ENCODE measurements around the gene SNRPB2.
A peak's percentile ranks its signal among the peaks of the same experiment; 100 is the strongest.

The SNRPB2 gene

DNA sequence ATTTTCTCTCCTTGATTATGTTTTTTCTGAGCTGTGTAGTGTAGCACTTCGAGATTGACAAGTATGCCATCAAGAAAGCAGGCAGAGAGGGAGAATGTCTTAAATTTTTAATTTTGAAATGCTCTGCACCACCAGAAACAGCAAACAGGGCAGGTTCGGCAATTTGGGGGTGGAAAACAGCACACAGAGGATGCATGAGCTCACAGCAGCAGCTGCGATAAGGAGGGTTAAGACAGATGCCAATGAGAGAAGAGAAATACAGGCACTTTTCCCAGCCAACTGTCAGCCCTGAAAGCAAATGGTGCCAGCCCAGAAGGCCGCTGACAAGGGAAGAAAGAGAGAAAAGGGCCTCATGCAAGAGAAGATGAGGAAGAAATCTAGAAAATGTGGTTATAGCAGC, 15.1 kb upstream of the SNRPB2 start:
- Histone ChIP-seq H4K8ac (ENCODE audit: low read depth, low read length) (no peak overlapping the region), H2AK5ac (ENCODE audit: low read depth, low read length) (no peak overlapping the region), H3K9me3 (replicated peaks in 1 of 2; ENCODE audit: control insufficient read depth in 2 of 2, insufficient read depth in 1 of 2, low read depth in 1 of 2, low read length in 2 of 2) (no peaks in the 10 kb centered on the region), H3K4ac (ENCODE audit: low read length) (no peak overlapping the region), H2BK15ac (ENCODE audit: low read length) (no peak overlapping the region), H3K4me2 (ENCODE audit: insufficient read depth, low read length, poor library complexity, severe bottlenecking) (no peak overlapping the region), H2BK120ac (ENCODE audit: low read depth, low read length) (no peak overlapping the region), H3K18ac (ENCODE audit: low read length) (no peak overlapping the region), H3K27ac (replicated peaks; ENCODE audit: low read length) (no peak overlapping the region), H3K27me3 (ENCODE audit: control insufficient read depth in 3 of 3, insufficient read depth in 3 of 3, low read depth in 1 of 3, low read length in 3 of 3) (no peaks in the 10 kb centered on the region), H3K14ac (ENCODE audit: low read length) (no peak overlapping the region), H4K91ac (ENCODE audit: low read depth, low read length, poor library complexity) (no peak overlapping the region), H3K9ac (ENCODE audit: low read depth, low read length, poor library complexity) (no peak overlapping the region), H3K79me1 (ENCODE audit: low read depth, low read length) (no peaks in the 10 kb centered on the region), H3K4me1 (ENCODE audit: control insufficient read depth in 2 of 2, insufficient read depth in 1 of 2, low read depth in 1 of 2, low read length in 2 of 2) (peaks cover 5 to 7% of the 10 kb centered on the region in 2 donors), H3K4me3 (ENCODE audit: low read length in 2 of 2) (no peak overlapping the region), H2AFZ (ENCODE audit: low read length) (peak overlapping the region; percentile 82), H3K23ac (ENCODE audit: low read depth, low read length, poor library complexity) (no peak overlapping the region), H2BK5ac (ENCODE audit: low read length) (no peak overlapping the region), H2BK12ac (ENCODE audit: low read length) (no peak overlapping the region), H3K36me3 (replicated peaks in 1 of 2; ENCODE audit: control insufficient read depth in 2 of 2, insufficient read depth in 2 of 2, low read length in 2 of 2) (no peaks in the 10 kb centered on the region)
- DNase-seq (ENCODE audit: low spot score), result no peak
- WGBS, 2 donors (ENCODE audit: extremely low coverage in 2 of 2, insufficient read length in 2 of 2, insufficient replicate concordance in 1 of 2), result no CpG with 5 or more reads among the region's 4 CpGs

DNA sequence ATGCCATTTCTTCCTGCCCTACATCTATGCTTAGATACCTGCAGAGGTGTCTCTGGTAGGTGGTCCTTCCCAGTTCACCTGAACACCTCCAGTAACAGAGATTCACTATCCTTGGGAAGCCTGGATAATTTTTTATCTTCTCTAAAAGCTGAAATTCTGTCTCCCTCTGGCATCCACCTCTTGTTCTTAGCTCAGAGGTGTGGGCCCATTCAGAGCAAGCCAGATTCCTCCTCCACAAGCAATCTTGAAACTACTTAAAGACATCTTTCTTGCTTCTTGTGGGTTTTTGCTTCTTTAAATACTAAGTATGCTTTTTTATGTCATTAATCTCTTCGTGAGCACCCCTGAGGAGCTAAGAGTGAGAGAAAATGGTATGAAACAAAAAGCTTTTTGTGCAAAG, 10.4 kb upstream of the SNRPB2 start:
- Histone ChIP-seq H3K4me2 (ENCODE audit: insufficient read depth, low read length, poor library complexity, severe bottlenecking) (no peak overlapping the region), H2BK5ac (ENCODE audit: low read length) (no peak overlapping the region), H3K18ac (ENCODE audit: low read length) (no peak overlapping the region), H3K79me1 (ENCODE audit: low read depth, low read length) (no peaks in the 10 kb centered on the region), H3K4me1 (ENCODE audit: control insufficient read depth in 2 of 2, insufficient read depth in 1 of 2, low read depth in 1 of 2, low read length in 2 of 2) (peaks cover 5 to 6% of the 10 kb centered on the region in 2 donors), H3K23ac (ENCODE audit: low read depth, low read length, poor library complexity) (no peak overlapping the region), H2BK15ac (ENCODE audit: low read length) (no peak overlapping the region), H3K27me3 (ENCODE audit: control insufficient read depth in 3 of 3, insufficient read depth in 3 of 3, low read depth in 1 of 3, low read length in 3 of 3) (peaks cover 0 to 9% (median 0%) of the 10 kb centered on the region in 3 experiments), H3K36me3 (replicated peaks in 1 of 2; ENCODE audit: control insufficient read depth in 2 of 2, insufficient read depth in 2 of 2, low read length in 2 of 2) (no peaks in the 10 kb centered on the region), H4K91ac (ENCODE audit: low read depth, low read length, poor library complexity) (no peak overlapping the region), H3K4ac (ENCODE audit: low read length) (no peak overlapping the region), H2AFZ (ENCODE audit: low read length) (no peak overlapping the region), H3K4me3 (ENCODE audit: low read length in 2 of 2) (no peak overlapping the region), H4K8ac (ENCODE audit: low read depth, low read length) (no peak overlapping the region), H2BK120ac (ENCODE audit: low read depth, low read length) (no peak overlapping the region), H3K14ac (ENCODE audit: low read length) (no peak overlapping the region), H2BK12ac (ENCODE audit: low read length) (no peak overlapping the region), H3K9me3 (replicated peaks in 1 of 2; ENCODE audit: control insufficient read depth in 2 of 2, insufficient read depth in 1 of 2, low read depth in 1 of 2, low read length in 2 of 2) (no peaks in the 10 kb centered on the region), H3K9ac (ENCODE audit: low read depth, low read length, poor library complexity) (no peak overlapping the region), H2AK5ac (ENCODE audit: low read depth, low read length) (no peak overlapping the region), H3K27ac (replicated peaks; ENCODE audit: low read length) (no peak overlapping the region)
- WGBS, 2 donors (ENCODE audit: extremely low coverage in 2 of 2, insufficient read length in 2 of 2, insufficient replicate concordance in 1 of 2), result no CpG with 5 or more reads among the region's 1 CpG
- DNase-seq (ENCODE audit: low spot score), result no peak

DNA sequence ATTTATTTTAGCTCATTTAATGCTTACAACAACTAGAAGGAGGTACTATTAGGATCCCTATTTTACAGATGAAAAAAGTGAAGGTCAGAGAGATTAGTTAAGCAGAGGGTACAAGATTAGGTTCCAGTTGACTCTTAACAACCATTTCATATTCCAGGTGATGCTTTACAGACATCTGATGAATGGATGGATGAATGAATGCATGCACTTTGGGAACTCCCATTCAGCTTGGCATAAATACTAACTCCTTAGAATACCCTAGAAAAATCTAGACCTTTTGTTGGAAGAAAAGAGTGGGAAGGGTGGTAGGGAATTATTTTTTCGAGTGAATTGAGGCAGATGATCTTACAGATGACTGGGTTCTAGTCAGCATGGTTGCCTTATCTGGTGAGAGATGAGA, 746 bp upstream of the SNRPB2 start:
- no peak overlapping the region for H4K91ac ChIP-seq (ENCODE audit: low read depth, low read length, poor library complexity)
- no peak overlapping the region for H3K18ac ChIP-seq (ENCODE audit: low read length)
- 100% methylated on average over 1 of the region's 1 CpG; no CpG with 5 or more reads in 1 of the 2 donors for WGBS, 2 donors (ENCODE audit: extremely low coverage in 2 of 2, insufficient read length in 2 of 2, insufficient replicate concordance in 1 of 2)
- H2BK5ac ChIP-seq (ENCODE audit: low read length), result no peak overlapping the region
- H2AK5ac ChIP-seq (ENCODE audit: low read depth, low read length), result no peak overlapping the region
- H2BK12ac ChIP-seq (ENCODE audit: low read length), result no peak overlapping the region
- H3K4me2 ChIP-seq (ENCODE audit: insufficient read depth, low read length, poor library complexity, severe bottlenecking), result no peak overlapping the region
- no peak overlapping the region for H4K8ac ChIP-seq (ENCODE audit: low read depth, low read length)
- peaks cover 0 to 2% of the 10 kb centered on the region in 2 donors for H3K9me3 ChIP-seq (replicated peaks in 1 of 2; ENCODE audit: control insufficient read depth in 2 of 2, insufficient read depth in 1 of 2, low read depth in 1 of 2, low read length in 2 of 2)
- H2AFZ ChIP-seq (ENCODE audit: low read length), result peak overlapping the region; percentile 85
- H3K4me1 ChIP-seq (ENCODE audit: control insufficient read depth in 2 of 2, insufficient read depth in 1 of 2, low read depth in 1 of 2, low read length in 2 of 2), result peaks cover 0 to 2% of the 10 kb centered on the region in 2 donors
- H3K9ac ChIP-seq (ENCODE audit: low read depth, low read length, poor library complexity), result no peak overlapping the region
- peaks cover 0 to 13% (median 0%) of the 10 kb centered on the region in 3 experiments for H3K27me3 ChIP-seq (ENCODE audit: control insufficient read depth in 3 of 3, insufficient read depth in 3 of 3, low read depth in 1 of 3, low read length in 3 of 3)
- H3K23ac ChIP-seq (ENCODE audit: low read depth, low read length, poor library complexity), result no peak overlapping the region
- H2BK120ac ChIP-seq (ENCODE audit: low read depth, low read length), result no peak overlapping the region
- peak overlapping the region in 1 of 2 donors; percentile 76 for H3K4me3 ChIP-seq (ENCODE audit: low read length in 2 of 2)
- no peak overlapping the region for H3K14ac ChIP-seq (ENCODE audit: low read length)
- H2BK15ac ChIP-seq (ENCODE audit: low read length), result no peak overlapping the region
- no peak for DNase-seq (ENCODE audit: low spot score)
- peaks cover 8 to 29% of the 10 kb centered on the region in 2 donors for H3K36me3 ChIP-seq (replicated peaks in 1 of 2; ENCODE audit: control insufficient read depth in 2 of 2, insufficient read depth in 2 of 2, low read length in 2 of 2)
- no peak overlapping the region for H3K4ac ChIP-seq (ENCODE audit: low read length)
- H3K79me1 ChIP-seq (ENCODE audit: low read depth, low read length), result peaks cover 2% of the 10 kb centered on the region
- no peak overlapping the region for H3K27ac ChIP-seq (replicated peaks; ENCODE audit: low read length)

DNA sequence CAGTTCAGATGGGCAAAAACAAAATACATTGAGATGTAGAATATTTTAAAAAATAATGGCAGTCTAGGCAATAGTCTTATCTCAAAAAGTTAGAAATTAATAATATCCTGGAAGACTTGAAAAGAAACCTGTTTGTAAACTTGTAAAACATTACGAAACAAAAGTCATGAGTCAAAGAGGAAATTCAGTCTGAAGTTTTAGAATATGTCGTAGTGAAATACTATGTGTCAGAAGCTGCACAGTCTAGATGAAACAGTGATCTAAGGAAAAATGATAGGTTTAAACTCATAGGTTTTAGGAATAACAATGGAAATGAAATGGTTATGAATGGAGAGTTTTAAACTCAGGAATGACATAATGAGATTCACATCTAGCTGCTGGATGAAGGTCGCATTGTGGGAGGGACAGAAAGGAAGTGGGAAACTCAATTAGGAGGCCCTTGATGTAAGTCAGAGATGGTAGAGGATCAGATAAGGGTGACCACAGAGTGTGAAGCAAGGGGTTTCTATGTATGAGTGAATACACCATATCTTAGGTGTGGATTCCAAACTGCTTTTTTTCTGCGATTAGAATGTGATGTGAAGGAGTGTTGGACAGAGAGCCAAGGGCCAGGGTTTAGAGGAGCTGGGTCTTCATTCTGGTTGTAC, 2.8 kb downstream of the SNRPB2 start:
- H3K9ac ChIP-seq (ENCODE audit: low read depth, low read length, poor library complexity), result no peak overlapping the region
- H2BK12ac ChIP-seq (ENCODE audit: low read length), result no peak overlapping the region
- DNase-seq (ENCODE audit: low spot score), result no peak
- no CpG with 5 or more reads among the region's 4 CpGs for WGBS, 2 donors (ENCODE audit: extremely low coverage in 2 of 2, insufficient read length in 2 of 2, insufficient replicate concordance in 1 of 2)
- no peak overlapping the region for H3K18ac ChIP-seq (ENCODE audit: low read length)
- peaks cover 17 to 64% of the 10 kb centered on the region in 2 donors for H3K36me3 ChIP-seq (replicated peaks in 1 of 2; ENCODE audit: control insufficient read depth in 2 of 2, insufficient read depth in 2 of 2, low read length in 2 of 2)
- no peak overlapping the region for H3K4me3 ChIP-seq (ENCODE audit: low read length in 2 of 2)
- no peak overlapping the region for H3K4me2 ChIP-seq (ENCODE audit: insufficient read depth, low read length, poor library complexity, severe bottlenecking)
- H3K14ac ChIP-seq (ENCODE audit: low read length), result no peak overlapping the region
- H3K79me1 ChIP-seq (ENCODE audit: low read depth, low read length), result peaks cover 2% of the 10 kb centered on the region
- no peaks in the 10 kb centered on the region for H3K9me3 ChIP-seq (replicated peaks in 1 of 2; ENCODE audit: control insufficient read depth in 2 of 2, insufficient read depth in 1 of 2, low read depth in 1 of 2, low read length in 2 of 2)
- H2BK120ac ChIP-seq (ENCODE audit: low read depth, low read length), result no peak overlapping the region
- H3K27me3 ChIP-seq (ENCODE audit: control insufficient read depth in 3 of 3, insufficient read depth in 3 of 3, low read depth in 1 of 3, low read length in 3 of 3), result peaks cover 0 to 3% (median 0%) of the 10 kb centered on the region in 3 experiments
- no peak overlapping the region for H2AFZ ChIP-seq (ENCODE audit: low read length)
- H4K91ac ChIP-seq (ENCODE audit: low read depth, low read length, poor library complexity), result no peak overlapping the region
- no peak overlapping the region for H3K23ac ChIP-seq (ENCODE audit: low read depth, low read length, poor library complexity)
- no peak overlapping the region for H4K8ac ChIP-seq (ENCODE audit: low read depth, low read length)
- H3K4ac ChIP-seq (ENCODE audit: low read length), result no peak overlapping the region
- H3K4me1 ChIP-seq (ENCODE audit: control insufficient read depth in 2 of 2, insufficient read depth in 1 of 2, low read depth in 1 of 2, low read length in 2 of 2), result peaks cover 0 to 2% of the 10 kb centered on the region in 2 donors
- H2BK5ac ChIP-seq (ENCODE audit: low read length), result no peak overlapping the region
- H2BK15ac ChIP-seq (ENCODE audit: low read length), result no peak overlapping the region
- H2AK5ac ChIP-seq (ENCODE audit: low read depth, low read length), result no peak overlapping the region
- H3K27ac ChIP-seq (replicated peaks; ENCODE audit: low read length), result no peak overlapping the region

All from neuronal stem cell (in vitro differentiated cells).